ENCODE measurements around the gene RBM44.
A peak's percentile ranks its signal among the peaks of the same experiment; 100 is the strongest.

Gene RBM44

DNA sequence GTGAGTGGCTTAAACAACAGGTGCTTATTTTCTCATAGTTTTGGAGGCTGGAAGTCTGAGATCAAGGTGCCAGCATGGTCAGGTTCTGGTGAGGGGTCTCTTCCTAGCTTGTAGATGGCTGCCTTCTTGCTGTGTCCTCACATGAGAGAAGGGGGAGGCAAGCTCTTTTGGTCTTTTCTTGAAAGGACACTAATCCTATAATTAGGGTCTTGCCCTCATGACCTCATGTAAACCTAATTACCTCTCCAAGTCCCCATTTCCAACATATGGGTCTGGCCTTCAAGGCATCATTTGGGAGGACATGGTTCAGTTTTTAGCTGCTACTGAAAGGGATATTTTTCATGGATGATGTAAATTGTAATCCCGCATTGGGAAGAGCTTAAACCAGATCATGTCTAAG is 18.0 kb downstream of the RBM44 start:
- H3K27me3 Mint-ChIP-seq (ENCODE audit: low read depth): peaks cover 9% of the 10 kb centered on the region
- TF ChIP-seq, protein P1, sequence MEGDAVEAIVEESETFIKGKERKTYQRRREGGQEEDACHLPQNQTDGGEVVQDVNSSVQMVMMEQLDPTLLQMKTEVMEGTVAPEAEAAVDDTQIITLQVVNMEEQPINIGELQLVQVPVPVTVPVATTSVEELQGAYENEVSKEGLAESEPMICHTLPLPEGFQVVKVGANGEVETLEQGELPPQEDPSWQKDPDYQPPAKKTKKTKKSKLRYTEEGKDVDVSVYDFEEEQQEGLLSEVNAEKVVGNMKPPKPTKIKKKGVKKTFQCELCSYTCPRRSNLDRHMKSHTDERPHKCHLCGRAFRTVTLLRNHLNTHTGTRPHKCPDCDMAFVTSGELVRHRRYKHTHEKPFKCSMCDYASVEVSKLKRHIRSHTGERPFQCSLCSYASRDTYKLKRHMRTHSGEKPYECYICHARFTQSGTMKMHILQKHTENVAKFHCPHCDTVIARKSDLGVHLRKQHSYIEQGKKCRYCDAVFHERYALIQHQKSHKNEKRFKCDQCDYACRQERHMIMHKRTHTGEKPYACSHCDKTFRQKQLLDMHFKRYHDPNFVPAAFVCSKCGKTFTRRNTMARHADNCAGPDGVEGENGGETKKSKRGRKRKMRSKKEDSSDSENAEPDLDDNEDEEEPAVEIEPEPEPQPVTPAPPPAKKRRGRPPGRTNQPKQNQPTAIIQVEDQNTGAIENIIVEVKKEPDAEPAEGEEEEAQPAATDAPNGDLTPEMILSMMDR (IDR thresholded peaks at IDR 0.05; ENCODE audit: unreplicated experiment in 3 of 3): no peak
- no peaks in the 10 kb centered on the region for H3K4me1 Mint-ChIP-seq
- H3K36me3 Mint-ChIP-seq (ENCODE audit: low read depth): no peaks in the 10 kb centered on the region
- no peak overlapping the region for H3K27ac Mint-ChIP-seq
- H3K9me3 Mint-ChIP-seq: no peaks in the 10 kb centered on the region
- no peak overlapping the region for H3K4me3 Mint-ChIP-seq

DNA sequence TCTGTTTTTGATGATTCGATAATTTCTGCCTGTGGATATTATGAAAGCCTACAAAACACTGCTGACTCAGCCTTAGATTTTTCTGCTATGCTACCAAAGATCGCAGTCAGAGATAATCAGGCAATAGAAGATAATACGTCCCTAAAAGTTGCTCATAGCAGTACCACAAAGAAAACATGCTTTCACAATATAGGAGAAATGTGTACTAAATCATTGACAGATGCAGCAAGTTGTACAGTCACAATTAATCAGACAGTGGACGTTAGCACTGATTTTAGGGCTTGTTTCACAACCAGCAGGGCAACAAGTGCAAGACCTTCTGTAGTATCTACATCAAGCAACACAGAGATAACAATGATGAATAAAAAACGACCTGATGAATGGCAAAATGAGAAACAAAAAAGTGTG is 19.5 kb downstream of the RBM44 start:
- Mint-ChIP-seq H3K4me3 (no peak overlapping the region), H3K27me3 (ENCODE audit: low read depth) (peaks cover 1% of the 10 kb centered on the region), H3K4me1 (no peaks in the 10 kb centered on the region)

DNA sequence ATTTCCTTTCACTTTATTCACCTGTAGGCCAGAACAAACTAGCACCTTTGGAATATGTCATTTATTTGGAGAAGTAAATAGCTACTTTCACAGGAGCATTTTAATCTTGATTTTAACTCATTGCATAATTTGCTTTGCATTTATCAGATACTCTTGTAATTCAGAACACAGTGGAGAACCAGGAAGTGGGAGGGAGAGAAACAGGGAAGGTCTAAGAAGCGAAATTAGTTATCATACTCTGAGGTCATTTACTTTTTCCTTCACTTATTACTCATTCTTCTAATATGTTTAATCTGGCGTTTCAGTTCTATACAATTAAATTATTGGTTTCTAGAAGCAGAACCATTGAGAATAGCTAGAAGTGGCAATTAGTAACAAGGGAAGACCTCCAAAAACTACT is 20.7 kb downstream of the RBM44 start:
- Mint-ChIP-seq H3K36me3 (ENCODE audit: low read depth) (no peaks in the 10 kb centered on the region), H3K4me1 (no peaks in the 10 kb centered on the region), H3K27ac (no peak overlapping the region), H3K9me3 (no peaks in the 10 kb centered on the region), H3K27me3 (ENCODE audit: low read depth) (no peaks in the 10 kb centered on the region), H3K4me3 (no peak overlapping the region)
- TF ChIP-seq, protein P1 (IDR thresholded peaks at IDR 0.05; ENCODE audit: unreplicated experiment in 3 of 3): no peak

More for the DNA sequence above, 19.5 kb downstream of the RBM44 start:
- TF ChIP-seq, protein P1 (IDR thresholded peaks at IDR 0.05; ENCODE audit: unreplicated experiment in 3 of 3): no peak
- Mint-ChIP-seq H3K36me3 (ENCODE audit: low read depth) (no peaks in the 10 kb centered on the region), H3K27ac (peak overlapping the region in 1 of 3 experiments; percentile 24), H3K9me3 (no peaks in the 10 kb centered on the region)

DNA sequence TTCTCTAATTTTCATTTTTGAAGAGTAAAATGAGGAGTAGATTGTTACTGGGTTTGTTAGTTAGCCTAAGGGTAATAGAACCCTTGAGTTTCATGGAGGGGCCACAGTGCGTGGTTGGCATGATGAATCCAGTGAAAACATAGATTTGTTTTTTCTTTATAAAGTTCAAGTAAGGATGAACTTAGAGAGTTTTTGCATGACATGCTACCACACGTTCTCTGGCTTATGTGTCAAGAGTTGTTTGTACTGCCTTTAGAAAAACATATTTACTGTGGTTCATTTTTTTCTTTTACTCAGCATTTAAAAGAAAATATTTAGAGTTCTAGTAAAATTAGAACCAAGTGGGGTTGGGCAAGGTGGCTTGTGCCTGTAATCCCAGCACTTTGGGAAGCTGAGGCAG is 21.8 kb downstream of the RBM44 start:
- Mint-ChIP-seq H3K36me3 (ENCODE audit: low read depth) (no peaks in the 10 kb centered on the region), H3K4me1 (no peaks in the 10 kb centered on the region), H3K4me3 (no peak overlapping the region), H3K27ac (no peak overlapping the region), H3K9me3 (no peaks in the 10 kb centered on the region), H3K27me3 (ENCODE audit: low read depth) (no peaks in the 10 kb centered on the region)
- TF ChIP-seq, protein P1 (IDR thresholded peaks at IDR 0.05; ENCODE audit: unreplicated experiment in 3 of 3): no peak

DNA sequence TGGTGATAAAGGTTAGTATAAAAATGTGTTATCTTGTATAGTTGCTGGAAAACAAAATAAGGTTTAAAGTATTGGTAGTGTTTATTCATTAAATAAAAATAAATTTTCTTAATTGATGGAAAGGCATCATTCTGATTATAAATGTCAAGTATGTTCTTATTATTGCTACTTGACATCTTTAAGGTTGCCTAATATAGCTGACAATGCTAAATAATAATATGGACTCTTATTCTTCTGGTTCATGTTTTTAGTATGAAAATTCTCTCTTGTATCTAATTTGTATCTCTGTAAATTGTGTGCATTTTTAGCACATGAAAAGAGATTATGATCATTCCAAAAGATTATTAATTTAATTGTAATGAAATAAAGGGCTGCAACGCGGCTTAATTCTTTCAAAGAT is 25.0 kb downstream of the RBM44 start:
- TF ChIP-seq, protein P1 (IDR thresholded peaks at IDR 0.05; ENCODE audit: unreplicated experiment in 3 of 3): no peak
- Mint-ChIP-seq H3K27me3 (ENCODE audit: low read depth) (no peaks in the 10 kb centered on the region), H3K36me3 (ENCODE audit: low read depth) (no peaks in the 10 kb centered on the region), H3K4me1 (no peaks in the 10 kb centered on the region), H3K9me3 (no peaks in the 10 kb centered on the region), H3K4me3 (no peak overlapping the region), H3K27ac (no peak overlapping the region)

DNA sequence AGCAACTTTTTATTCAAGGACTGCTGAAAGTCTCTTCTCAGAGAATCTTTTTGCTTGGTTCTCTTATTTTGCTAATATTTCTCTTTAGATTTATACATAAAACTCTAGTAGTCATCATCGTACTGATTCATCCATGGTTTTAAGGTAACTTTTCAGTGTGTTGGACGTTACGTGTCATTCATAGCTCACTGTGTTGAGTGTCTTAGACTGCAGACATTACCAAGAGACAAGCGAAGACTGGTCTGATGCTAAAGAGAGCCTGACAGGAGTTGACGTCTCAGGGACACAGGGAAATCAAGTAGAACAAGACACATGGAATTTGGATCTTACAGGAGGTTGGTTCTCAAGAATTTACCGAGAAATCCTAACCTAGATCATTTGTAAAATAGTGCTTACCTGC is 25.5 kb downstream of the RBM44 start:
- Mint-ChIP-seq H3K27ac (no peak overlapping the region), H3K4me3 (no peak overlapping the region), H3K36me3 (ENCODE audit: low read depth) (no peaks in the 10 kb centered on the region), H3K4me1 (no peaks in the 10 kb centered on the region), H3K27me3 (ENCODE audit: low read depth) (no peaks in the 10 kb centered on the region), H3K9me3 (no peaks in the 10 kb centered on the region)
- TF ChIP-seq, protein P1 (IDR thresholded peaks at IDR 0.05; ENCODE audit: unreplicated experiment in 3 of 3): no peak
